ENCODE data around the gene ANGEL2. TPM values are rescaled to one million over a fixed set of nuclear protein-coding genes. Genes with fewer than 3 reads are reported as not detected.

The ANGEL2 gene
- total and polyA plus RNA-seq, 2 experiments from 2014 or later: 11.8 to 34.8 TPM

- DNase-seq (ENCODE audit: low spot score): no peak
- H3K27me3 ChIP-seq: no peaks in the 10 kb centered on the region
- no peak for TF ChIP-seq CTCF (IDR thresholded peaks at IDR 0.05; ENCODE audit: poor library complexity)
- no peak for TF ChIP-seq EZH2 (IDR thresholded peaks at IDR 0.05; ENCODE audit: borderline replicate concordance)
- no peak for TF ChIP-seq EZH2phosphoT487 (IDR thresholded peaks at IDR 0.05; ENCODE audit: low read depth, severe bottlenecking, unreplicated experiment)
- H3K9me2 ChIP-seq (replicated peaks; ENCODE audit: insufficient read depth): no peaks in the 10 kb centered on the region
- H2AFZ ChIP-seq: no peak overlapping the region
- no peaks in the 10 kb centered on the region for H3K79me2 ChIP-seq
- no peaks in the 10 kb centered on the region for H3K4me1 ChIP-seq (ENCODE audit: insufficient read depth)
- WGBS (ENCODE audit: low lambda C conversion rate, missing lambda C conversion rate): 95% methylated on average over 2 of the region's 2 CpGs
- no peak overlapping the region for H3K4me3 ChIP-seq
- no peak overlapping the region for H3K4me2 ChIP-seq
- H3K27ac ChIP-seq: no peak overlapping the region
- no peaks in the 10 kb centered on the region for H3K36me3 ChIP-seq (replicated peaks; ENCODE audit: insufficient read depth, low read depth)
- no peaks in the 10 kb centered on the region for H3K9me3 ChIP-seq (ENCODE audit: low read depth)
- H4K20me1 ChIP-seq (ENCODE audit: insufficient read depth, poor library complexity, severe bottlenecking): no peaks in the 10 kb centered on the region
These were observed 70.6 kb downstream of the ANGEL2 start for GRCh38 chr1:212945056-212945455.

- H3K4me2 ChIP-seq: no peak overlapping the region
- no peaks in the 10 kb centered on the region for H3K36me3 ChIP-seq (replicated peaks; ENCODE audit: insufficient read depth, low read depth)
- TF ChIP-seq EZH2 (IDR thresholded peaks at IDR 0.05; ENCODE audit: borderline replicate concordance) (no peak), EZH2phosphoT487 (IDR thresholded peaks at IDR 0.05; ENCODE audit: low read depth, severe bottlenecking, unreplicated experiment) (no peak), CTCF (IDR thresholded peaks at IDR 0.05; ENCODE audit: poor library complexity) (no peak)
- no peaks in the 10 kb centered on the region for H3K4me1 ChIP-seq (ENCODE audit: insufficient read depth)
- no peak for DNase-seq (ENCODE audit: low spot score)
- no peaks in the 10 kb centered on the region for H3K9me3 ChIP-seq (ENCODE audit: low read depth)
- no peaks in the 10 kb centered on the region for H3K27me3 ChIP-seq
- H3K27ac ChIP-seq: no peak overlapping the region
- H2AFZ ChIP-seq: no peak overlapping the region
- H3K79me2 ChIP-seq: no peaks in the 10 kb centered on the region
- no peaks in the 10 kb centered on the region for H4K20me1 ChIP-seq (ENCODE audit: insufficient read depth, poor library complexity, severe bottlenecking)
- WGBS (ENCODE audit: low lambda C conversion rate, missing lambda C conversion rate): 95% methylated on average over 6 of the region's 6 CpGs
- no peaks in the 10 kb centered on the region for H3K9me2 ChIP-seq (replicated peaks; ENCODE audit: insufficient read depth)
- no peak overlapping the region for H3K4me3 ChIP-seq
These were observed 71.3 kb downstream of the ANGEL2 start for GRCh38 chr1:212944229-212944901.

GRCh38 chr1:212943393-212943710, 72.3 kb downstream of the ANGEL2 start:
- Histone ChIP-seq H3K9me2 (replicated peaks; ENCODE audit: insufficient read depth) (no peaks in the 10 kb centered on the region), H3K36me3 (replicated peaks; ENCODE audit: insufficient read depth, low read depth) (no peaks in the 10 kb centered on the region), H4K20me1 (ENCODE audit: insufficient read depth, poor library complexity, severe bottlenecking) (no peaks in the 10 kb centered on the region), H3K4me3 (no peak overlapping the region), H3K4me2 (no peak overlapping the region), H3K27me3 (no peaks in the 10 kb centered on the region), H3K4me1 (ENCODE audit: insufficient read depth) (no peaks in the 10 kb centered on the region), H3K9me3 (ENCODE audit: low read depth) (no peaks in the 10 kb centered on the region), H3K27ac (no peak overlapping the region), H2AFZ (no peak overlapping the region), H3K79me2 (no peaks in the 10 kb centered on the region)
- no peak for DNase-seq (ENCODE audit: low spot score)
- WGBS (ENCODE audit: low lambda C conversion rate, missing lambda C conversion rate): 81% methylated on average over 4 of the region's 4 CpGs
- TF ChIP-seq CTCF (IDR thresholded peaks at IDR 0.05; ENCODE audit: poor library complexity) (no peak), EZH2phosphoT487 (IDR thresholded peaks at IDR 0.05; ENCODE audit: low read depth, severe bottlenecking, unreplicated experiment) (no peak), EZH2 (IDR thresholded peaks at IDR 0.05; ENCODE audit: borderline replicate concordance) (no peak)
